ENCODE results near the gene ELOF1. TPM values are rescaled to one million over a fixed set of nuclear protein-coding genes. Genes with fewer than 3 reads are reported as not detected.
A peak's percentile ranks its signal among the peaks of the same experiment; 100 is the strongest.

ELOF1 gene
- total and polyA plus RNA-seq, 2 of the 13 experiments (the other 11 are each of a cell fraction or from before 2014, with no cell fraction given): 14.5 to 43.2 TPM

DNA sequence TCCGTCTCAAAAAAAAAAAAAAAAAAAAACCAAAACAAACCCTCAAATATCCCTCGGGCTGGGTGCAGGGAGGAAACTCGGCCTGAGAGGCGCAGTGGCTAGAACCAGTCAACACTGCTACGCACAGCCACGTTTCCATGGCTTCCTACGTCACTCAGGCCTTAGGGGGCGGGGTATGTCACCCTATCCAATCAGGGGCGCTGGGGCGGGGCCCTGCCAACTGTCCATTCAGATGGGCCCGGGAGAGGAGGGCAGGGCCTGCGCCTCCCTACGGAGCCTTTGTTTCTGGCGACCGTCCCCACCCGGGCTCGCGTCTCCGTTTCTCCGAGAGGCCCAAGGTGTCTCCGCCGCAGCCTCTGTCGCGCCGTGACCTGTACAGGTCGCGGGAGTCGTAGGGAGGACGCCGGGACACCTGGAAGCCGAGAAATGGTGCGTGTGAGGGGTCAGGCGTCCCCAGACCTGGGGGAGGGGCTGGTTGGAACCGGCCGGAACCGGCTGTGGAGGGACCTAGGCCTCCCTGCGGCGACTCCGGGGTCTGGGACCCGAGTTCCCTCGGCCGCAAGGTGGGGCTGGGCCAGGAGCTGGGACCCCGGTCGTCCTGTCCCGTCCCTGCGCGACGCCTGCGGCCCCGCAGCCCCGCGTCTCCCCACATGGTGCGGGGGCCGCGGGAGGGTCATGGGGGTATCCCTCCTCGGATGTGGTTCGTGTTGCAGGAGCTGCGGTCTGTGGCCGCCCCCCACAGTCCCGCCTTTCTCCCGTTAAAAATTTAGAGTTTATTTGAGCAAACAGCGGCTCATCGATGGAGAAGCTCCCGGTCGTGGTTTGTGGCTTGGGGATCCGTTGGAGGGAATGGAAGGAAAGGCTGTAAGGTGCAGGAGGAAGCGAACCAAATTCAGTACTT lies 38.4 kb upstream of the ELOF1 start, which contains the start of gene ZNF627 (continued):
- TF ChIP-seq, protein P1, sequence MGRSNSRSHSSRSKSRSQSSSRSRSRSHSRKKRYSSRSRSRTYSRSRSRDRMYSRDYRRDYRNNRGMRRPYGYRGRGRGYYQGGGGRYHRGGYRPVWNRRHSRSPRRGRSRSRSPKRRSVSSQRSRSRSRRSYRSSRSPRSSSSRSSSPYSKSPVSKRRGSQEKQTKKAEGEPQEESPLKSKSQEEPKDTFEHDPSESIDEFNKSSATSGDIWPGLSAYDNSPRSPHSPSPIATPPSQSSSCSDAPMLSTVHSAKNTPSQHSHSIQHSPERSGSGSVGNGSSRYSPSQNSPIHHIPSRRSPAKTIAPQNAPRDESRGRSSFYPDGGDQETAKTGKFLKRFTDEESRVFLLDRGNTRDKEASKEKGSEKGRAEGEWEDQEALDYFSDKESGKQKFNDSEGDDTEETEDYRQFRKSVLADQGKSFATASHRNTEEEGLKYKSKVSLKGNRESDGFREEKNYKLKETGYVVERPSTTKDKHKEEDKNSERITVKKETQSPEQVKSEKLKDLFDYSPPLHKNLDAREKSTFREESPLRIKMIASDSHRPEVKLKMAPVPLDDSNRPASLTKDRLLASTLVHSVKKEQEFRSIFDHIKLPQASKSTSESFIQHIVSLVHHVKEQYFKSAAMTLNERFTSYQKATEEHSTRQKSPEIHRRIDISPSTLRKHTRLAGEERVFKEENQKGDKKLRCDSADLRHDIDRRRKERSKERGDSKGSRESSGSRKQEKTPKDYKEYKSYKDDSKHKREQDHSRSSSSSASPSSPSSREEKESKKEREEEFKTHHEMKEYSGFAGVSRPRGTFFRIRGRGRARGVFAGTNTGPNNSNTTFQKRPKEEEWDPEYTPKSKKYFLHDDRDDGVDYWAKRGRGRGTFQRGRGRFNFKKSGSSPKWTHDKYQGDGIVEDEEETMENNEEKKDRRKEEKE (IDR thresholded peaks at IDR 0.05): no peak
- TF ChIP-seq KDM5B (CRISPR knock-in tag; IDR thresholded peaks at IDR 0.05; ENCODE audit: borderline replicate concordance) (peak; percentile 96), AKAP8 (CRISPR knock-in tag; IDR thresholded peaks at IDR 0.05) (0 out of 2 replicates have a peak, but pooled peaks have one; percentile 23), CREB3 (CRISPR knock-in tag; IDR thresholded peaks at IDR 0.05) (no peak), ZNF468 (CRISPR knock-in tag; IDR thresholded peaks at IDR 0.05) (no peak), GZF1 (CRISPR knock-in tag; IDR thresholded peaks at IDR 0.05) (no peak; the same call in 1 of the 2 replicates), RBM22 (optimal IDR thresholded peaks at IDR 0.05; ENCODE audit: low read length) (no peak), TRIM24 (CRISPR knock-in tag; IDR thresholded peaks at IDR 0.05) (no peak), POLR2A (IDR thresholded peaks at IDR 0.05; ENCODE audit: insufficient read depth in 1 of 2, low read depth in 2 of 2, low read length in 2 of 2) (peak; percentile 95 to 98), NCOA1 (CRISPR knock-in tag; IDR thresholded peaks at IDR 0.05) (no peak), ATAD3A (CRISPR knock-in tag; IDR thresholded peaks at IDR 0.05) (no peak), NCOA2 (CRISPR knock-in tag; IDR thresholded peaks at IDR 0.05) (no peak), ZNF136 (CRISPR knock-in tag; IDR thresholded peaks at IDR 0.05; ENCODE audit: low read depth) (peak; percentile 92), ZNF274 (CRISPR knock-in tag; IDR thresholded peaks at IDR 0.05) (peak; percentile 89; the same call in 1 of the 2 replicates), SALL1 (CRISPR knock-in tag; IDR thresholded peaks at IDR 0.05) (peak; percentile 90), TMF1 (CRISPR knock-in tag; IDR thresholded peaks at IDR 0.05; ENCODE audit: low read depth) (peak; percentile 36; the same call in 1 of the 2 replicates), EEA1 (CRISPR knock-in tag; IDR thresholded peaks at IDR 0.05; ENCODE audit: borderline replicate concordance) (0 out of 2 replicates have a peak, but pooled peaks have one; percentile 85), ZBTB46 (CRISPR knock-in tag; IDR thresholded peaks at IDR 0.05; ENCODE audit: borderline replicate concordance) (no peak), HOXA3 (CRISPR knock-in tag; IDR thresholded peaks at IDR 0.05) (peak; percentile 64; the same call in 1 of the 2 replicates), ZMYM2 (CRISPR knock-in tag; IDR thresholded peaks at IDR 0.05) (no peak), ZNF567 (CRISPR knock-in tag; IDR thresholded peaks at IDR 0.05; ENCODE audit: borderline replicate concordance) (peak; percentile 65; the same call in 1 of the 2 replicates)
- TF ChIP-seq, protein P2, sequence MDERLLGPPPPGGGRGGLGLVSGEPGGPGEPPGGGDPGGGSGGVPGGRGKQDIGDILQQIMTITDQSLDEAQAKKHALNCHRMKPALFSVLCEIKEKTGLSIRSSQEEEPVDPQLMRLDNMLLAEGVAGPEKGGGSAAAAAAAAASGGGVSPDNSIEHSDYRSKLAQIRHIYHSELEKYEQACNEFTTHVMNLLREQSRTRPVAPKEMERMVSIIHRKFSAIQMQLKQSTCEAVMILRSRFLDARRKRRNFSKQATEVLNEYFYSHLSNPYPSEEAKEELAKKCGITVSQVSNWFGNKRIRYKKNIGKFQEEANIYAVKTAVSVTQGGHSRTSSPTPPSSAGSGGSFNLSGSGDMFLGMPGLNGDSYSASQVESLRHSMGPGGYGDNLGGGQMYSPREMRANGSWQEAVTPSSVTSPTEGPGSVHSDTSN (CRISPR knock-in tag; IDR thresholded peaks at IDR 0.05): peak; percentile 83
- TF ChIP-seq, protein P3, sequence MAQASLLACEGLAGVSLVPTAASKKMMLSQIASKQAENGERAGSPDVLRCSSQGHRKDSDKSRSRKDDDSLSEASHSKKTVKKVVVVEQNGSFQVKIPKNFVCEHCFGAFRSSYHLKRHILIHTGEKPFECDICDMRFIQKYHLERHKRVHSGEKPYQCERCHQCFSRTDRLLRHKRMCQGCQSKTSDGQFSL (CRISPR knock-in tag; IDR thresholded peaks at IDR 0.05): no peak
